ENCODE results near the gene PDE5A.

The PDE5A gene

GRCh38 chr4:119536572-119537528, 91.8 kb downstream of the PDE5A start:
- CTCF ChIA-PET, result interaction anchor here (1.3 to 1.7 kb wide), 2 partner anchors 10 to 92 kb away, joined by 6 read pairs; partner anchors contain the start of gene PDE5A
- POLR2A ChIA-PET, result no interaction called here
- no peak for DNase-seq (ENCODE audit: extremely low spot score)
- TF ChIP-seq CTCF (IDR thresholded peaks at IDR 0.05; ENCODE audit: control extremely low read depth, extremely low read depth, low read depth, missing control alignments), result no peak

GRCh38 chr4:119532319-119532718, 96.3 kb downstream of the PDE5A start:
- no peak for TF ChIP-seq CTCF (IDR thresholded peaks at IDR 0.05; ENCODE audit: control extremely low read depth, extremely low read depth, low read depth, missing control alignments)
- POLR2A ChIA-PET, result no interaction called here
- CTCF ChIA-PET, result interaction anchor here (1.2 kb wide), 1 partner anchor 17 kb away, joined by 6 read pairs; no protein-coding TSS in a partner anchor
- DNase-seq (ENCODE audit: extremely low spot score), result no peak

- no peak for TF ChIP-seq CTCF (IDR thresholded peaks at IDR 0.05; ENCODE audit: control extremely low read depth, extremely low read depth, low read depth, missing control alignments)
- POLR2A ChIA-PET, result no interaction called here
- DNase-seq (ENCODE audit: extremely low spot score), result no peak
- CTCF ChIA-PET, result interaction anchor here (1.2 kb wide), 1 partner anchor 99 kb away, joined by 4 read pairs; the partner anchor contains the start of gene PDE5A
These were observed 98.8 kb downstream of the PDE5A start for GRCh38 chr4:119529788-119530187.

- ChIA-PET CTCF (interaction anchor here (1.4 to 2.7 kb wide), 4 partner anchors 10 to 36 kb away, joined by 3 to 8 read pairs (median 5); no protein-coding TSS in a partner anchor), POLR2A (no interaction called here)
- DNase-seq (ENCODE audit: extremely low spot score), result no peak
- TF ChIP-seq CTCF (IDR thresholded peaks at IDR 0.05; ENCODE audit: control extremely low read depth, extremely low read depth, low read depth, missing control alignments), result no peak
These were observed 101.6 kb downstream of the PDE5A start for GRCh38 chr4:119526786-119527550.

GRCh38 chr4:119525771-119526712, 102.6 kb downstream of the PDE5A start:
- no peak for TF ChIP-seq CTCF (IDR thresholded peaks at IDR 0.05; ENCODE audit: control extremely low read depth, extremely low read depth, low read depth, missing control alignments)
- ChIA-PET CTCF (interaction anchor here (1.0 to 2.7 kb wide), 5 partner anchors 11 to 35 kb away, joined by 3 to 8 read pairs (median 4); no protein-coding TSS in a partner anchor), POLR2A (no interaction called here)
- no peak for DNase-seq (ENCODE audit: extremely low spot score)

Data from GM10248 (cell line).